ENCODE measurements around the gene EEF1AKMT2. TPM values are rescaled to one million over a fixed set of nuclear protein-coding genes. Genes with fewer than 3 reads are reported as not detected.

EEF1AKMT2 gene
- total and polyA plus RNA-seq, 9 of the 15 experiments (the other 6 are each of a cell fraction or from before 2014, with no cell fraction given): 9.3 to 34.3 (median 23.7) TPM

- Histone ChIP-seq H3K27me3 (ENCODE audit: control insufficient read depth in 2 of 2, insufficient read depth in 2 of 2, low read length in 2 of 2) (no peaks in the 10 kb centered on the region), H3K27ac (ENCODE audit: extremely low read depth, low read depth, low read length) (no peak overlapping the region), H3K79me2 (ENCODE audit: control insufficient read depth, insufficient read depth, low read length) (peaks cover 30% of the 10 kb centered on the region), H3K4me3 (no peak overlapping the region), H2AFZ (ENCODE audit: low read depth, low read length) (no peak overlapping the region), H4K20me1 (replicated peaks; ENCODE audit: control insufficient read depth, insufficient read depth, low read length) (no peaks in the 10 kb centered on the region; the same call in 1 of the 2 replicates), H3K4me1 (replicated peaks in 1 of 2; ENCODE audit: control insufficient read depth in 2 of 2, insufficient read depth in 2 of 2, low read length in 2 of 2) (peaks cover 2 to 20% of the 10 kb centered on the region in 2 experiments; a peak in 3 of 5 replicates), H3K4me2 (ENCODE audit: insufficient read depth, low read length) (no peak overlapping the region), H3K36me3 (ENCODE audit: control insufficient read depth, insufficient read depth, low read length) (peaks cover 21% of the 10 kb centered on the region; the same call in 2 of the 3 replicates), H3K9me1 (ENCODE audit: control insufficient read depth, insufficient read depth, low read length) (peaks cover 3% of the 10 kb centered on the region), H3K9me3 (replicated peaks; ENCODE audit: control insufficient read depth, insufficient read depth, low read depth, low read length) (no peaks in the 10 kb centered on the region), H3K9ac (ENCODE audit: insufficient read depth in 1 of 2, low read depth in 2 of 2, low read length in 2 of 2) (no peak overlapping the region)
- no peak for FAIRE-seq
- CTCF ChIA-PET (ENCODE audit: low intra/inter-chr PET ratio): no interaction called here
- WGBS (ENCODE audit: insufficient coverage, low coverage, missing lambda C conversion rate): 85% methylated on average over 12 of the region's 14 CpGs
- in situ Hi-C loops (cut with MboI): no loop called here
- TF ChIP-seq ZBTB12 (CRISPR knock-in tag; IDR thresholded peaks at IDR 0.05): no peak
- TF ChIP-seq PTBP1 (IDR thresholded peaks at IDR 0.05; ENCODE audit: low read depth, low read length): no peak
- no peak for TF ChIP-seq CUX1 (CRISPR knock-in tag; IDR thresholded peaks at IDR 0.05)
- POLR2A ChIA-PET: interaction anchor here (0.7 to 2.7 kb wide), 2 partner anchors 7 to 291 kb away, joined by 6 to 12 read pairs; no protein-coding TSS in a partner anchor
- BruUV-seq (replicated peaks): no TSS peak
- DNase-seq (ENCODE audit: extremely low read depth in 1 of 4, low spot score in 3 of 4): no peak
- ATAC-seq: no peak
- intact Hi-C loops (cut with micrococcal nuclease): no loop called here
These were observed 81.3 kb downstream of the EEF1AKMT2 start for GRCh38 chr10:124710266-124710881.
